HG03280 (cell line): ENCODE data around the gene PTPN22.

Source experiments
- ATAC-seq: cut with Tn5 transposase; IDR thresholded peaks from one replicate; pipeline ENCODE4 v1.9.1; 2021; ENCODE audit warnings: mild to moderate bottlenecking, moderate library complexity; ENCODE audit not compliant: unreplicated experiment

Gene PTPN22

GRCh38 chr1:113765306-113766230 is 105.9 kb downstream of the PTPN22 start:
- no peak for ATAC-seq
